ENCODE data around the gene LRRTM4. TPM values are rescaled to one million over a fixed set of nuclear protein-coding genes. Genes with fewer than 3 reads are reported as not detected.

Gene LRRTM4
- total and polyA plus RNA-seq, 2 of the 13 experiments (the other 11 are each of a cell fraction or from before 2014, with no cell fraction given) = 1.2 TPM

GRCh38 chr2:77190721-77191346 is 331.3 kb downstream of the LRRTM4 start (continued):
- TF ChIP-seq EP300 (IDR thresholded peaks at IDR 0.05; ENCODE audit: low read depth in 2 of 2, low read length in 2 of 2) (peak in 1 of 2 experiments; percentile 83; a peak in 1 of 4 replicates), EP300 (CRISPR knock-in tag; IDR thresholded peaks at IDR 0.05; ENCODE audit: borderline replicate concordance) (no peak), KMT2A (CRISPR knock-in tag; IDR thresholded peaks at IDR 0.05) (no peak), NFIC (IDR thresholded peaks at IDR 0.05; ENCODE audit: low read length) (peak; percentile 90; the same call in 1 of the 2 replicates), KAT8 (CRISPR knock-in tag; IDR thresholded peaks at IDR 0.05) (peak; percentile 56; the same call in 1 of the 2 replicates), SOX5 (CRISPR knock-in tag; IDR thresholded peaks at IDR 0.05; ENCODE audit: borderline replicate concordance) (peak; percentile 72; the same call in 1 of the 2 replicates), ISL2 (CRISPR knock-in tag; IDR thresholded peaks at IDR 0.05) (peak; percentile 65; the same call in 1 of the 2 replicates), RXRB (CRISPR knock-in tag; IDR thresholded peaks at IDR 0.05; ENCODE audit: borderline replicate concordance) (peak; percentile 51; the same call in 1 of the 2 replicates), KDM6A (CRISPR knock-in tag; IDR thresholded peaks at IDR 0.05; ENCODE audit: low read depth) (peak; percentile 90), GATAD2A (CRISPR knock-in tag; IDR thresholded peaks at IDR 0.05) (peak; percentile 89), FOXA3 (CRISPR knock-in tag; IDR thresholded peaks at IDR 0.05) (peak; percentile 94), THAP11 (CRISPR knock-in tag; IDR thresholded peaks at IDR 0.05) (peak; percentile 15; the same call in 1 of the 2 replicates), ZNF891 (CRISPR knock-in tag; IDR thresholded peaks at IDR 0.05) (no peak), ZNF251 (CRISPR knock-in tag; IDR thresholded peaks at IDR 0.05) (no peak), ZNF414 (CRISPR knock-in tag; IDR thresholded peaks at IDR 0.05) (peak; percentile 60; the same call in 1 of the 2 replicates), JUND (CRISPR knock-in tag; IDR thresholded peaks at IDR 0.05) (no peak)
- TF ChIP-seq, protein P1, sequence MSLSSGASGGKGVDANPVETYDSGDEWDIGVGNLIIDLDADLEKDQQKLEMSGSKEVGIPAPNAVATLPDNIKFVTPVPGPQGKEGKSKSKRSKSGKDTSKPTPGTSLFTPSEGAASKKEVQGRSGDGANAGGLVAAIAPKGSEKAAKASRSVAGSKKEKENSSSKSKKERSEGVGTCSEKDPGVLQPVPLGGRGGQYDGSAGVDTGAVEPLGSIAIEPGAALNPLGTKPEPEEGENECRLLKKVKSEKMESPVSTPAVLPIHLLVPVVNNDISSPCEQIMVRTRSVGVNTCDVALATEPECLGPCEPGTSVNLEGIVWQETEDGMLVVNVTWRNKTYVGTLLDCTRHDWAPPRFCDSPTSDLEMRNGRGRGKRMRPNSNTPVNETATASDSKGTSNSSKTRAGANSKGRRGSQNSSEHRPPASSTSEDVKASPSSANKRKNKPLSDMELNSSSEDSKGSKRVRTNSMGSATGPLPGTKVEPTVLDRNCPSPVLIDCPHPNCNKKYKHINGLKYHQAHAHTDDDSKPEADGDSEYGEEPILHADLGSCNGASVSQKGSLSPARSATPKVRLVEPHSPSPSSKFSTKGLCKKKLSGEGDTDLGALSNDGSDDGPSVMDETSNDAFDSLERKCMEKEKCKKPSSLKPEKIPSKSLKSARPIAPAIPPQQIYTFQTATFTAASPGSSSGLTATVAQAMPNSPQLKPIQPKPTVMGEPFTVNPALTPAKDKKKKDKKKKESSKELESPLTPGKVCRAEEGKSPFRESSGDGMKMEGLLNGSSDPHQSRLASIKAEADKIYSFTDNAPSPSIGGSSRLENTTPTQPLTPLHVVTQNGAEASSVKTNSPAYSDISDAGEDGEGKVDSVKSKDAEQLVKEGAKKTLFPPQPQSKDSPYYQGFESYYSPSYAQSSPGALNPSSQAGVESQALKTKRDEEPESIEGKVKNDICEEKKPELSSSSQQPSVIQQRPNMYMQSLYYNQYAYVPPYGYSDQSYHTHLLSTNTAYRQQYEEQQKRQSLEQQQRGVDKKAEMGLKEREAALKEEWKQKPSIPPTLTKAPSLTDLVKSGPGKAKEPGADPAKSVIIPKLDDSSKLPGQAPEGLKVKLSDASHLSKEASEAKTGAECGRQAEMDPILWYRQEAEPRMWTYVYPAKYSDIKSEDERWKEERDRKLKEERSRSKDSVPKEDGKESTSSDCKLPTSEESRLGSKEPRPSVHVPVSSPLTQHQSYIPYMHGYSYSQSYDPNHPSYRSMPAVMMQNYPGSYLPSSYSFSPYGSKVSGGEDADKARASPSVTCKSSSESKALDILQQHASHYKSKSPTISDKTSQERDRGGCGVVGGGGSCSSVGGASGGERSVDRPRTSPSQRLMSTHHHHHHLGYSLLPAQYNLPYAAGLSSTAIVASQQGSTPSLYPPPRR (CRISPR knock-in tag; IDR thresholded peaks at IDR 0.05; ENCODE audit: borderline replicate concordance) = no peak
- TF ChIP-seq, protein P2, sequence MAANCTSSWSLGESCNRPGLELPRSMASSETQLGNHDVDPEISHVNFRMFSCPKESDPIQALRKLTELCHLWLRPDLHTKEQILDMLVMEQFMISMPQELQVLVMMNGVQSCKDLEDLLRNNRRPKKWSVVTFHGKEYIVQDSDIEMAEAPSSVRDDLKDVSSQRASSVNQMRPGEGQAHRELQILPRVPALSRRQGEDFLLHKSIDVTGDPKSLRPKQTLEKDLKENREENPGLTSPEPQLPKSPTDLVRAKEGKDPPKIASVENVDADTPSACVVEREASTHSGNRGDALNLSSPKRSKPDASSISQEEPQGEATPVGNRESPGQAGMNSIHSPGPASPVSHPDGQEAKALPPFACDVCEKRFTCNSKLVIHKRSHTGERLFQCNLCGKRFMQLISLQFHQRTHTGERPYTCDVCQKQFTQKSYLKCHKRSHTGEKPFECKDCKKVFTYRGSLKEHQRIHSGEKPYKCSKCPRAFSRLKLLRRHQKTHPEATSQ (CRISPR knock-in tag; IDR thresholded peaks at IDR 0.05; ENCODE audit: borderline replicate concordance) = no peak
- TF ChIP-seq, protein P3, sequence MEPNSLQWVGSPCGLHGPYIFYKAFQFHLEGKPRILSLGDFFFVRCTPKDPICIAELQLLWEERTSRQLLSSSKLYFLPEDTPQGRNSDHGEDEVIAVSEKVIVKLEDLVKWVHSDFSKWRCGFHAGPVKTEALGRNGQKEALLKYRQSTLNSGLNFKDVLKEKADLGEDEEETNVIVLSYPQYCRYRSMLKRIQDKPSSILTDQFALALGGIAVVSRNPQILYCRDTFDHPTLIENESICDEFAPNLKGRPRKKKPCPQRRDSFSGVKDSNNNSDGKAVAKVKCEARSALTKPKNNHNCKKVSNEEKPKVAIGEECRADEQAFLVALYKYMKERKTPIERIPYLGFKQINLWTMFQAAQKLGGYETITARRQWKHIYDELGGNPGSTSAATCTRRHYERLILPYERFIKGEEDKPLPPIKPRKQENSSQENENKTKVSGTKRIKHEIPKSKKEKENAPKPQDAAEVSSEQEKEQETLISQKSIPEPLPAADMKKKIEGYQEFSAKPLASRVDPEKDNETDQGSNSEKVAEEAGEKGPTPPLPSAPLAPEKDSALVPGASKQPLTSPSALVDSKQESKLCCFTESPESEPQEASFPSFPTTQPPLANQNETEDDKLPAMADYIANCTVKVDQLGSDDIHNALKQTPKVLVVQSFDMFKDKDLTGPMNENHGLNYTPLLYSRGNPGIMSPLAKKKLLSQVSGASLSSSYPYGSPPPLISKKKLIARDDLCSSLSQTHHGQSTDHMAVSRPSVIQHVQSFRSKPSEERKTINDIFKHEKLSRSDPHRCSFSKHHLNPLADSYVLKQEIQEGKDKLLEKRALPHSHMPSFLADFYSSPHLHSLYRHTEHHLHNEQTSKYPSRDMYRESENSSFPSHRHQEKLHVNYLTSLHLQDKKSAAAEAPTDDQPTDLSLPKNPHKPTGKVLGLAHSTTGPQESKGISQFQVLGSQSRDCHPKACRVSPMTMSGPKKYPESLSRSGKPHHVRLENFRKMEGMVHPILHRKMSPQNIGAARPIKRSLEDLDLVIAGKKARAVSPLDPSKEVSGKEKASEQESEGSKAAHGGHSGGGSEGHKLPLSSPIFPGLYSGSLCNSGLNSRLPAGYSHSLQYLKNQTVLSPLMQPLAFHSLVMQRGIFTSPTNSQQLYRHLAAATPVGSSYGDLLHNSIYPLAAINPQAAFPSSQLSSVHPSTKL (CRISPR knock-in tag; IDR thresholded peaks at IDR 0.05) = peak; percentile 92
